Ovary (tissue), 3 donors: ENCODE data around the gene GBF1.
"Not testable (repeated sequence)": the region's sequence is repeated elsewhere in the genome, so short reads cannot be mapped to it uniquely, and the experiment has no call there.

Experiments used
- POLR2A ChIP-seq: fragments of 450-650 bp; IDR thresholded peaks from one replicate; pipeline ENCODE4 v1.6.1; 2017; ENCODE audit warnings: antibody characterized with exemption, mild to moderate bottlenecking, moderate library complexity
- TF ChIP-seq, protein P1 (sequence below), 3 donors: fragments of 450-650 bp in 2 of 3; fragments of 200-600 bp in 1 of 3; IDR thresholded peaks; one replicate each; pipeline versions ENCODE4 v1.5.1 to v1.8.0; 2016 to 2022; ENCODE audit warnings: antibody characterized with exemption in 3 of 3, mild to moderate bottlenecking in 1 of 3
- donor health status: DM: no; HTN: no; CAD: no.

DNA sequence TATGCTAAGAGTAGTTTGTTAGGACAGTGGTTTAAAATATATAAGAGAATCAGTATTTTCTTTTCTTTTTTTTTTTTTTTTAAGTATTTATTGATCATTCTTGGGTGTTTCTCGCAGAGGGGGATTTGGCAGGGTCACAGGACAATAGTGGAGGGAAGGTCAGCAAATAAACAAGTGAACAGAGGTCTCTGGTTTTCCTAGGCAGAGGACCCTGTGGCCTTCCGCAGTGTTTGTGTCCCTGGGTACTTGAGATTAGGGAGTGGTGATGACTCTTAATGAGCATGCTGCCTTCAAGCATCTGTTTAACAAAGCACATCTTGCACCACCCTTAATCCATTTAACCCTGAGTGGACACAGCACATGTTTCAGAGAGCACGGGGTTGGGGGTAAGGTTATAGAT is 55.6 kb downstream of the GBF1 start:
- TF ChIP-seq, protein P1, sequence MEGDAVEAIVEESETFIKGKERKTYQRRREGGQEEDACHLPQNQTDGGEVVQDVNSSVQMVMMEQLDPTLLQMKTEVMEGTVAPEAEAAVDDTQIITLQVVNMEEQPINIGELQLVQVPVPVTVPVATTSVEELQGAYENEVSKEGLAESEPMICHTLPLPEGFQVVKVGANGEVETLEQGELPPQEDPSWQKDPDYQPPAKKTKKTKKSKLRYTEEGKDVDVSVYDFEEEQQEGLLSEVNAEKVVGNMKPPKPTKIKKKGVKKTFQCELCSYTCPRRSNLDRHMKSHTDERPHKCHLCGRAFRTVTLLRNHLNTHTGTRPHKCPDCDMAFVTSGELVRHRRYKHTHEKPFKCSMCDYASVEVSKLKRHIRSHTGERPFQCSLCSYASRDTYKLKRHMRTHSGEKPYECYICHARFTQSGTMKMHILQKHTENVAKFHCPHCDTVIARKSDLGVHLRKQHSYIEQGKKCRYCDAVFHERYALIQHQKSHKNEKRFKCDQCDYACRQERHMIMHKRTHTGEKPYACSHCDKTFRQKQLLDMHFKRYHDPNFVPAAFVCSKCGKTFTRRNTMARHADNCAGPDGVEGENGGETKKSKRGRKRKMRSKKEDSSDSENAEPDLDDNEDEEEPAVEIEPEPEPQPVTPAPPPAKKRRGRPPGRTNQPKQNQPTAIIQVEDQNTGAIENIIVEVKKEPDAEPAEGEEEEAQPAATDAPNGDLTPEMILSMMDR (IDR thresholded peaks at IDR 0.05): not testable (repeated sequence)
- not testable (repeated sequence) for TF ChIP-seq POLR2A
